Fibroblast of mammary gland (primary cell): ENCODE measurements around the gene DBNDD1.
A peak's percentile ranks its signal among the peaks of the same experiment; 100 is the strongest.

Source experiments
- DNase-seq: peaks from one replicate; pipeline ENCODE4 v3.0.0-alpha.2; 2010; ENCODE audit warnings: low read depth
- H3K4me3 ChIP-seq: 2 replicates; pipeline ENCODE4 v1.5.1; 2011; ENCODE audit warnings: low read depth, mild to moderate bottlenecking, low read length, moderate library complexity; ENCODE audit not compliant: control insufficient read depth
- TF ChIP-seq, protein P1 (sequence below): conservative IDR thresholded peaks from 2 replicates; pipeline ENCODE4 v1.5.1; 2011; ENCODE audit warnings: low read depth, low read length, inconsistent platforms; ENCODE audit not compliant: control insufficient read depth, insufficient read depth

DBNDD1 gene

DNA sequence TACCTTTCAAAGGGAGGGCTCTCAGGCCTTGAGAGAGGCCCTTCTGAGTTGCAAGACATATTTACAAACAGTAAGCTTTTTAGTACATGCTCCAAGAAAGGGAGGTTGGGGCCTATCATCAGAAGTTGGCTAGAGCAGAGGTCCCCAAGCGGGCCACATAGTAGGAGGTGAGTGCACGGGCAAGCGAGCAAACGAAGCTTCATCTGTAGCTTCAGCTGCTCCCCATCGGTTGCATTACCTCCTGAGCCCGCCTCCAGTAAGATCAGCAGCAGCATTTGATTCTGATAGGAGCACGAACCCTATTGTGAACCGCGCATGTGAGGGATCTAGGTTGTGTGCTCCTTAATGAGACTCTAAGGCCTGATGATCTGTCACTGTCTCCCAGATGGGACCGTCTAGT, 31.7 kb upstream of the DBNDD1 start:
- TF ChIP-seq, protein P1, sequence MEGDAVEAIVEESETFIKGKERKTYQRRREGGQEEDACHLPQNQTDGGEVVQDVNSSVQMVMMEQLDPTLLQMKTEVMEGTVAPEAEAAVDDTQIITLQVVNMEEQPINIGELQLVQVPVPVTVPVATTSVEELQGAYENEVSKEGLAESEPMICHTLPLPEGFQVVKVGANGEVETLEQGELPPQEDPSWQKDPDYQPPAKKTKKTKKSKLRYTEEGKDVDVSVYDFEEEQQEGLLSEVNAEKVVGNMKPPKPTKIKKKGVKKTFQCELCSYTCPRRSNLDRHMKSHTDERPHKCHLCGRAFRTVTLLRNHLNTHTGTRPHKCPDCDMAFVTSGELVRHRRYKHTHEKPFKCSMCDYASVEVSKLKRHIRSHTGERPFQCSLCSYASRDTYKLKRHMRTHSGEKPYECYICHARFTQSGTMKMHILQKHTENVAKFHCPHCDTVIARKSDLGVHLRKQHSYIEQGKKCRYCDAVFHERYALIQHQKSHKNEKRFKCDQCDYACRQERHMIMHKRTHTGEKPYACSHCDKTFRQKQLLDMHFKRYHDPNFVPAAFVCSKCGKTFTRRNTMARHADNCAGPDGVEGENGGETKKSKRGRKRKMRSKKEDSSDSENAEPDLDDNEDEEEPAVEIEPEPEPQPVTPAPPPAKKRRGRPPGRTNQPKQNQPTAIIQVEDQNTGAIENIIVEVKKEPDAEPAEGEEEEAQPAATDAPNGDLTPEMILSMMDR, result no peak
- H3K4me3 ChIP-seq, result no peak overlapping the region
- no peak for DNase-seq

DNA sequence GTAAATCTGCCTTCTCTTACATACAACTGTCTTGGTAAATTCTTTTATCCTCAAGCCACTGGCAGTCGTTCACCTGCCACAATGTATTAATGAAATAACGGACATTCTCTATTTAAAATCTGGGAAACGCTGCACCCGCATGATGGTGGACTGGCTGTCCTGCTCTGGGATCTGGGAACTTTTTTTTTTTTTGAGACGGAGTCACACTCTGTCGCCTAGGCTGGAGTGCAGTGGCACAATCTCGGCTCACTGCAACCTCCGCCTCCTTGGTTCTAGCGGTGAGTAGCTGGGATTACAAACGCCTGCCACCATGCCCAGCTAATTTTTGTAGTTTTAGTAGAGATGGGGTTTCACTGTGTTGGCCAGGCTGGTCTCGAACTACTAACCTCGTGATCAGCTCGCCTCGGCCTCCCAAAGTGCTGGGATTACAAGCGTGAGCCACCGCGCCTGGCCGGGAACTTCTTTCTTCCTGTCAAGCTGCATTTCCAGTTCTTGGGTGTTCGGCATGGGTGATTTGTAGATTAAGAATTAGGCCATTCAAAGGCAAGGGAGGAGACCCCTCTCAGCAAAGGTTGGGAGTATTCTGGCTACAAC, 29.6 kb upstream of the DBNDD1 start:
- DNase-seq, result no peak
- no peak overlapping the region for H3K4me3 ChIP-seq
- TF ChIP-seq, protein P1, result no peak

DNA sequence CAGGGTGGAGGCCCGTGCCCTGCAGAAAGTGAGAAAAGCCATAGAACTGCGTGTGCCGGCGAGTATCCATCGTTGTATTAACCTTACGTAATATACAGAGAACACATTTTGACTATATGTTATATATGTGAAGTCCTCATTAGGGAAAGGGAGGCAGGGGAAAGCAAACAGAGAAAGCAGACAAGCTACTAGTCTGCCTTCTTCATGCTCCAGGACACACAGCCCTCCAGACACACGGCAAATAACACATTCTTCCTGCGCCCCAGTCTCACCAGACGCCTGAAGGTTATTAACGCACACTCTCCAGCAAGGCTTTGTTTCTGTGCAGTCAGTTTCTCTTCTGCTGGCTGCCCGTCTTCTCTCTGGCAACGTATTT, 29.1 kb upstream of the DBNDD1 start:
- no peak overlapping the region for H3K4me3 ChIP-seq
- TF ChIP-seq, protein P1, result no peak
- DNase-seq, result no peak

DNA sequence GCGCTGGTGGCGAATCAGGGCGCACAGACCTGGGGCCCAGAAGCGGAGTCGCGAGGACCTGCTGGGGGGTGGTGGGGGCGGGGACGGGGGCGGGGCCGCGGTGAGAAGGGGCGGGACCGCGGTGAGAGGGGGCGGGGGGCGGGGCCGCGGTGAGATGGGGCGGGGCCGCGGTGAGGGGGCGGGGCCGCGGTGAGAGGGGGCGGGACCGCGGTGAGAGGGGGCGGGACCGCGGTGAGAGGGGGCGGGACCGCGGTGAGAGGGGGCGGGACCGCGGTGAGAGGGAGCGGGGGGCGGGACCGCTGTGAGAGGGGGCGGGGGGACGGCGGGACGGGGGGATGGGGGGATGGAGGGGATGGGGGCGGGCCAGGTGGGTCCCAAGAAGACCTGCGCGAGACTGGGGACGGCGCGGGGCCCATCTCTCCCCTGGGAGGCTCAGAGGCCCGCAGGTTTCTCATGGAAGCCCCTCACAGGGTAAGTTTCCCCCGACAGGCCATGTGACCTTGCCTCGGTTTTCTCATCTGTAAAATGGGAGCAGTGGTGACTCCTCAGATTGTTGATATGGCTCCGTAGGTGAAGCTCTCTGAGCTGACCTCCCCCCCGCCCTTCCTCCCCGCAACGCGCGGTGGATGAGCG, 28.6 kb upstream of the DBNDD1 start:
- TF ChIP-seq, protein P1, result no peak
- DNase-seq, result no peak
- H3K4me3 ChIP-seq, result no peak overlapping the region

DNA sequence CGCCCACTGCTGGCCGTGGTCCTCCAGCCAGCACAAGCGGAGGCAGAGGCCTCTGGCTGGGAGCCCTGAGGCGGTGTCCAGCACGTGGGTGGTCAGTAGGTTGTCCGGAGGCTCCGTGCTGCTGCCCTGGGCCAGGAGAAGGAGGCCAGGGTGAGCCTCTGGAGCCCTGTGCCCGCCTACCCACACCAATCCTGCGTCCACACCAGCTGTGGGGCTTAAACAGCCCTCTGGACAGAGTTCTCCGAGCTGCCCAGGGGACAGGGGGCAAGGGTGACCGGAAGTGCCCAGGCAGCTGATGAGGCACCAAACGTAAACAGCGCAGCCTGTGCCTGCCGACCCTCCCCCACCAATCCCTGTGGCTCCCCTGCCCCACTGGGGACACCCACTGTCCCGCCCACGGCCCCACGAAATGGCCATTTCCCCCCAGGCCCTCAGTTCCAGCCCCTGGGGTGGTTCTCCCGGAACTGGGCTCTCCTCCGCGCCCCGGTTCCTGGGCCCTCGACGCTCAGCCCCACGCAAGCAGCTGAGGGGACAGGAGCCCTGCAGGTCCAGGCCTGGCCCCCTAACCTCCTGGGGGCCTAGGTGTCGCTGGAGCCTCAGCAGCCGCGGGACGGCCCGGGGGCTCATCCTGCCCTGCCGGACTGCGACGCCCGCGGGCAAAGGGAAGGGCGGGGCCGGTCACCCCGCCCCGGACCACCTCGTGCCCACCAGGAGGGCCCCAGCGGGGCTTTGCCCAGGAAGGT, 27.9 kb upstream of the DBNDD1 start:
- DNase-seq, result peak; percentile 64
- peak overlapping the region; percentile 16 for H3K4me3 ChIP-seq
- TF ChIP-seq, protein P1, result no peak

DNA sequence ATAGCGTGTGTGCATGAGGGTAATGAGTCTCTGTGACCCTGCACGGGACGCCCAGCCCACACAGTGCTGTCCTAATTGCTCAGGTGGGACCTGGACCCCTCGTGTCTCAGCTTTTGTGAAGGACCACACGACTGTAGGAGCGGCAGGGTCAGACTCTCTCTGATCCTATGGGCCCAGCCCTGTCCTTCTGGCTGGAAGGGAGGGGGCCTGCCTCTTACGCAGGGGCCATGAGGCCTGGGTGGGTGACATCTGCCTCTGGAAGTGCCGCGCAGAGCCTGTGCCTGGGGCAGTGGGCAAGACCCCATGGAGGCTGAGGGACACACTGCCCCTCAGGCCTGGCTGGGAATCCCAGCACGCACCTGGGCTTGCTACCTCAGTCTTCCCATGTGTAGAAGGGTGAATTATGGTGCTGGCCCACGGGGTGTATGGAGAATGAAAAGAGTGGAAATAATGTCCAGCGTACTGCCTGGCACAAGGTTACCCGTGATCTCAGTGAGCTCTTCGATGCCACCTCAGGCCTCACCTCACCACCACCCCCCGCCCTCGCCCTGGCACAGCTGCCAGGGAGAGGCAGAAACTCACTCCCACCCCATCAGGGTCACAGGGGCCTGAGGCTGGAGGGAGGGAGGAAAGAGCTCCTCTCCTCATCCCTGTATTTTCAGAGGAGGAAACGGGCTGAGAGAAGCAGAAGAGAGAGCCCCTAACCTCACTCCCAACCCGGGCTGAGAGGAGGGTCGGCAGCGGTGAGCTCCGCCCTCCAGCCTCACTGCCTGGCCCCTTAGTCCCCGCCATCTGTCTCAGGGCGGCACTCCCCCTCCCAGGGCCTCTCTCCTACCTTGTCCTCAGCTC, 27.1 kb upstream of the DBNDD1 start:
- no peak overlapping the region for H3K4me3 ChIP-seq
- TF ChIP-seq, protein P1, result no peak
- no peak for DNase-seq
